GM18861 (cell line): ENCODE measurements around the gene HMG20B.
A peak's percentile ranks its signal among the peaks of the same experiment; 100 is the strongest.
"Not testable (repeated sequence)": the region's sequence is repeated elsewhere in the genome, so short reads cannot be mapped to it uniquely, and the experiment has no call there.

ENCODE experiments used
- ATAC-seq: cut with Tn5 transposase; IDR thresholded peaks from one replicate; pipeline ENCODE4 v1.9.1; 2021; ENCODE audit not compliant: unreplicated experiment

The HMG20B gene

GRCh38 chr19:3580156-3580934 lies 7.6 kb downstream of the HMG20B start:
- ATAC-seq: no peak

- ATAC-seq: not testable (repeated sequence)
Observed at GRCh38 chr19:3581792-3582191, 9.0 kb downstream of the HMG20B start.

GRCh38 chr19:3584036-3584802 lies 11.5 kb downstream of the HMG20B start:
- not testable (repeated sequence) for ATAC-seq

DNA sequence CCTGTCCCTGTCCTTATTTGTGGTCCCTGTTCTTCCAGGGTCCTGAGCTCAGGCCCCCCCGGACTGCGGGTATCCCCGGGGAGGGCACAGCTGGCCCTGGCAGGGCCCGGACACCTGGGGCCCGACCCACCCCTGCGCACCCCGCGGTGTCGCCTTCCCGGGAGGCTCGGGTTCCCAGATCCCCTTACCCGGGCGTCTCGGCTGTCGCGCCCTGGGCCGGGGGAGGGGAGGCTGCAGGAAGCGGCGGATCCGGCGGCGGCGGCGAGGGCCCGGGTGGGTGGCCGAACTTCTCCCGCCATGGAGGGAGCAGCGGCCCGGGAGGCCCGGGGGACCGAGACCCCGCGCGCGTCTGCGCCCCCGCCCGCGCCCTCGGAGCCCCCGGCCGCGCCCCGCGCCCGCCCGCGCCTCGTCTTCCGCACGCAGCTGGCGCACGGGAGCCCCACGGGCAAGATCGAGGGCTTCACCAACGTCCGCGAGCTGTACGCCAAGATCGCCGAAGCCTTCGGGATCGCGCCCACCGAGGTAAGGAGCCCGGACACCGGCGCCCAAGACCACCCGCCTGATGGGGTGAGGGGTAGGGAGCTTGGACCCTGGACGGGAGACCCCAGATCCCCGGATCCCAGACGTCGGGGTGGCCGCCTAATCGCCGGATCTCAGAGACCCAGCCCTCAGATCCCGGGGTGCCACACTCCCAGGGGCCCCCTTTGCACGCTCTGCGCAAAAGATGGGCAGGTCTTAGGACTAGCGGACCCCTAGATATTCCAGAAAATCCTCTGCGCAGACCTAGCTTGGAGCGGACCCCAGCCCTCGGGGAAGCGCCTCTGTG lies 12.8 kb downstream of the HMG20B start, which contains the start of gene GIPC3:
Gene GIPC3, plus strand, starts transcription at position 178 of the 826 bp plus-strand sequence. Its CDS starts 120 bp downstream, at position 298.
- ATAC-seq: no peak

DNA sequence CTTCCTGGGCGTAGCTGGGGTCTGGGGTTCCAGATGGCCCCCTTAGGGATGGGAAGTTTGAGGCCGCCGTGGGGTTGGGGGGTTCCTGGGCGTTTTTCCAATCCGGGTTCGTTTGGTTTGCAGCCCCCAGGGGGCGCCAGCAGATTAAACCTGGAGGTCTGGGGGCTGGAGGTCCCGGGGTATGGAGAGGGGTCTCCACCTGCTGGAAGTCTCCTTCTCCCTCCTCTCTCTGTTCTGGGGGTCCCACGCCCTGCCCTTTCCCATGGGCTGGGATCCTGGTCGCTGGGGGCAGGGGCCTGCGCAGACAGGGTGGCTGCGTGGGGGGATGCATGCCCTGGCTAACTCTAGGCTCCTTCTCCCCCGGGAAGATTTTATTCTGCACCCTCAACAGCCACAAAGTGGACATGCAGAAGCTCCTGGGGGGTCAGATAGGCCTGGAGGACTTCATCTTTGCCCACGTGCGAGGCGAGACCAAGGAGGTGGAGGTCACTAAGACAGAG lies 13.4 kb downstream of the HMG20B start:
- no peak for ATAC-seq

DNA sequence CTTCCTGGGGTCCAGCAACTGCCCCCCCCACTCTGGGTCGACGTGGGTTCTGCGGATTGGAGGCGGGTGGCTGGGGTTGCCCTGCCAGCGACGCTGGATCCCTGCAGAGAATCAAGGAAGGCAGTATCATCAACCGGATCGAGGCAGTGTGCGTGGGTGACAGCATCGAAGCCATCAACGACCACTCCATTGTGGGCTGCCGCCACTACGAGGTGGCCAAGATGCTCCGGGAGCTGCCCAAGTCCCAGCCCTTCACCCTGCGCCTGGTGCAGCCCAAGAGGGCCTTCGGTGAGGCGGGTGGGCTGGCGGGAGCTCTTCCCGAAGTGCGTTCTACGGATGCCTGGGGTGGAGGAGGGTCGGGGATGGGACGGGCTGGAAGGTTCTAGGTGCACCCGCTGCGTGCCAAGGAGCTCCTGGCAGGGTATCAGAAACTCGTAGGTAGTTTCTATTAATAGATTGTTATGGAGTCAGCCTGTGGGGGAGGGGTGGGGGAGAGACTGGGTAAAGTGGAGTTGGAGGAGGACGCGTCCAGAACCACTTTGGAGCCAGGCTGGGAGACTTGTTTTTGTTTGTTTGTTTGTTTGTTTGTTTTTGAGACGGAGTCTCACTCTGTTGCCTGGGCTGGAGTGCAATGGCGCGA lies 14.1 kb downstream of the HMG20B start:
- no peak for ATAC-seq

DNA sequence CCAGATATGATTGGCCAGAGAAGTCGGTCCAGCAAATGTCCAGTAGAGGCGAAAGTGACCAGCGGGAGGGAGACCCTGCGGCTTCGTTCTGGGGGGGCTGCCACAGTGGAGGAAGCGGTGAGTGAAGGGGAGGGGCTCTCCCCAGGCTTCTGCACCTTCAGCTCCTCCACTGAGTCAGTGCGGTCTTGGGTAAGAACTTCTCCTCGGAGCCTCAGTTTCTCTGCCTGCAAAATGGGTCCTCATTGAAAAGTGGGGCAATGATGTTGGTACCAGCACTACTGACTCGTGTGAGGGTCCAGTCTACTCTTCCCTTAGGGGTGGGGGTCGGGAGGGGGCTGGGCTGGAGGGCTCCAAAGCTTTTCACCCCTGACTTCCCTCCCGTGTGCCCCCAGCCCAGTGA lies 16.7 kb downstream of the HMG20B start:
- ATAC-seq: no peak

DNA sequence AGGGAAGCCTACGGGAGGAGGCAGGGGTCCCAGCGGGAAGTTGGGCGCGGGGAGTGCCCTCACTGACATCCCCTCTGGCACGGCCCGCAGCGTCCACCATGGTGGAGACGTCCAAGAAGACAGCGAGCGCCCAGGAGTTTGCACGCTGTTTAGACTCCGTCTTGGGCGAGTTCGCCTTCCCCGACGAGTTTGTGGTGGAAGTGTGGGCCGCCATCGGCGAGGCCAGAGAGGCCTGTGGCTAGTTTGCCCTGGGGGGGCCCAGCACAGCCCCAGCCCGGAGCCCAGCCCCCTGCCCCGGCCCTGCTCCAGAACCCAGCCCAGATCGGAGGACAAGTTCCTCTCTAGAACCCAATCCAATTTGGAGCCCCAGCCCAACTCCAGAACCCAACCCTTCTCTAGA lies 17.2 kb downstream of the HMG20B start:
- ATAC-seq: no peak

DNA sequence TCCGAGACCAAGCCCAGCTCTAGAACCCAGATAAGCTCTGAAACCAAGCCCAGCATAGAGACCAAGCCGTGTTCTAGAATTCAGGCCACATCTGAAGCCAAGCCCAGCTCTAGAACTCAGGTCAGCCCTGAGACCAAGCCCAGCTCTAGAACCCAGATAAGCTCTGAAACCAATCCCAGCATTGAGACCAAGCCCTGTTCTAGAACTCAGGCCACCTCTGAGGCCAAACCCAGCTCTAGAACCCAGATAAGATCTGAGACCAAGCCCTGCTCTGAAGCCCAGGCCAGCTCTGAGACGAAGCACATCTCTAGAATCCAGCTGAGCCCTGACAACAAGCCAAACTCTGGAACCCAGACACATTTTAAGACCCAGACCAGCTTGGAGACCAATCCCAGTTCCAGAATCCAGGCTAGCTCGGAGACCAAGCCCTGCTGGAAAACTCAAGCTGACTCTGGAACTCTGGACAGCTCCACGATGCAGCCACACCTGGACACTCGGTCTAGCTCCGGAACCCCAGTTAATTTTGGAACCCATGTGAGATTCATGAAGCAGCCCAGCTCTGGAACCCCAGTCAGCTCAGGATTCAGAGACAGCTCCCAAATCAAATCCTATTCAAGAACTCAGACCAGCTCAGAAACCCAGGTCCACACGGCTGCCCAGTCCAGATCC lies 18.4 kb downstream of the HMG20B start:
- no peak for ATAC-seq

DNA sequence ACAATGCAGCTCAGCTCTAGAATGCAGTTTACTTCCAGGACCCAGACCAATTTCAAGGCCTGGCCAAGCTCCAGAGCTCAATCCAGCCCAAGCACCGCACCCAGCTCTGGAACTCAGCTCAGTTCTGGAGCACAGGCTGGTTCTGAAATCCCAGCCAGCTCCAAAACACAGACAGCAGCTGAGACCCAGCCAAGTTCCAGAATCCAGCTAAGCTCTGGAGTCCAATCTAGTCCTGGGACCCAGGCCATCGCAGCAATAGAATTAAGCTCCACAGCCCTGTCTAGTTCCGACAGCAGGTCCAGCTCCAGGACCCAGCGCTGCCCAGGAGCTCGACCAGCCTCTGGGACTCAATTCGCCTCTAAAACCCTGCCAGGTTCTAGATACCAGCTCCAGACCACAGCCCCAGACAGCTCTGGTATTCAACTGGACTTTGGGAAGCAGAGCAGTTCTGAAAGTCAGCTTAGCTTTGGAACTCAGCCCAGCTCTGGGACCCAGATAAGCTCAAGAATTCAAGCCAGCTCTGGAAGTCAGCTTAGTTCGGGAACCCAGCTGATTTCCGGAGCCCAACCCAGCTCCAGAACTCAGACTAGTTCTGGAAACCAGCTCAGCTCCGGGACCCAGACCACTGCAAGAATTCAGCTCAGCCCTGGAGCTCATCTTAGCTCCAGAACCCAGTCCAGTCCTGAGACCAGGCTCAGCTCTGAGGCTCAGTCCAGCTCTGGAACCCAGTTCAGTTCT lies 19.3 kb downstream of the HMG20B start:
- ATAC-seq: no peak

- no peak for ATAC-seq
Observed at GRCh38 chr19:3593156-3593555, 20.4 kb downstream of the HMG20B start.

DNA sequence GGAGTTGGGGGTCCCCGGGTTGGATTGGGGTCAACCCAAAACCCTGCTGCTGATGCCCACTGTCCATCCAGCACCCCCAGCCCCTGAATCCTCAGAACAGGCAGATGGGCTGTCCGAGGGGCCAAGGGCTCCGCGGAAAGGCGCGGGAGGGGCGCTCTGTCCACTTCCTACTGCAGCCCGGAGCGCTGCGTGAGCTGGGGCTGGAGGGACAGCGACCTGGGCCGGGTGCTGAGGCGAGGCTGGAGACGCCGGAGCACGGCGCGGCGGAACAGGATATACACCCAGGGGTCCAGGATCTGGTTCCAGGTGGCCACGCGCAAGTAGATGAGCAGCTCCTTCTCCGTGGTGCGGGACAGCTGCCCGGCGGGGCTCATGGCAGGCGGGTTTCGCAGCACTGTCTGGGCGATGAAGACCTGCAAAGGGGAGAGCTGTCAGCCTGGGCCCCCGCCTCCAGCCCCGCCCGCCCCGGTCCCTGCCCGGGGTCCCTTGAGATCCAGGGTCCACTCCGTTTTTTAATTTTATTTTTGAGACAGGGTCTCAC lies 22.8 kb downstream of the HMG20B start:
- no peak for ATAC-seq

- no peak for ATAC-seq
Observed at GRCh38 chr19:3599776-3600187, 27.0 kb downstream of the HMG20B start.

DNA sequence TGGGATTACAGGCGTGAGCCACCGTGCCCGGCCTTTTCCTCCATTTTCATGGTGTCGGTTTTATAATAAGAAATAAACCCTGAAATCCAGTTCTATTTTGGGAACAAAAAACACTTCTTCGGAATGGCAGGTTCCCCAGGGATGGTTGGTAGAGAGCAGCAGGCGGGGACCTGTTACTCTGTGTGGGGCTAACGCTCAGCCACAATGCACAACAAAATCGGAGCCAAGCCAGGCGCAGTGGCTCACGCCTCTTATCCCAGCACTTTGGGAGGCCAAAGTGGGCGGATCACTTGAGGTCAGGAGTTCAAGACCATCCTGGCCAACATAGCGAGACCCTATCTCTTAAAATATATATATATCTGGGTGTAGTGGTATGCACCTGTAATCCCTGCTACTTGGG lies 28.3 kb downstream of the HMG20B start:
- no peak for ATAC-seq

DNA sequence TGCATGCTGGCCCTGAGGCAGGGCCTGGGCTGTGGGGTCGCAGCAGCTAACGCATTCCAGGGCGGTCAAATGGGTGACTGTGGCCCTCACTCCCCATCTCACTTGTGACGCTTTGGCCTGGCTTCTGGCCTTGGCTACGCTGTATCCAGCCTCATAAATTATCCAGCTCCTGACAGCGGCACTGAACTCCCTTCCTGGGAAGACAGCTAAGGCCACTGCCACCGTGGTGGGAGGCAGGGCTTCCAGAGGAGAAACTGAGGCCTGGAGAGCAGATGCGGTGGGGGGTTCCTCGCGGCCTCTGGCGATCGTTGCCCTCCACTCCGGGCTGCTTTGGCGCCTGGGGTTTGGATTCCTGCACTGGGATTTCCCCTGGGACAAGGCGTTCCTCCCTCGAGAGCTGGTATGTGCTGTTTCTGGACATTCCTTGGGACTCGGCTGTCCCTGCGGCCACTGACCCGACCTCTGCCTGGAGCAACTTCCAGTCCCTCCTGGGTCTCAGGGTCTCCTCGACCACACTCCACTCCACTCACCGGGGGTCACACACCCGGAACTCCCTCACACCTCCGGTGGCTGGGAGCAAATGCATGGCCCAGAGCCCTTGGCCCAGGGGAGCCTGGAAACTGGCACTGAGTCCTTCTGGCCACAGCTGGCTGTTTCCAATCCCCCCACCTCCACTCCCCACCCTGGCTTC lies 30.5 kb downstream of the HMG20B start:
- ATAC-seq: no peak

DNA sequence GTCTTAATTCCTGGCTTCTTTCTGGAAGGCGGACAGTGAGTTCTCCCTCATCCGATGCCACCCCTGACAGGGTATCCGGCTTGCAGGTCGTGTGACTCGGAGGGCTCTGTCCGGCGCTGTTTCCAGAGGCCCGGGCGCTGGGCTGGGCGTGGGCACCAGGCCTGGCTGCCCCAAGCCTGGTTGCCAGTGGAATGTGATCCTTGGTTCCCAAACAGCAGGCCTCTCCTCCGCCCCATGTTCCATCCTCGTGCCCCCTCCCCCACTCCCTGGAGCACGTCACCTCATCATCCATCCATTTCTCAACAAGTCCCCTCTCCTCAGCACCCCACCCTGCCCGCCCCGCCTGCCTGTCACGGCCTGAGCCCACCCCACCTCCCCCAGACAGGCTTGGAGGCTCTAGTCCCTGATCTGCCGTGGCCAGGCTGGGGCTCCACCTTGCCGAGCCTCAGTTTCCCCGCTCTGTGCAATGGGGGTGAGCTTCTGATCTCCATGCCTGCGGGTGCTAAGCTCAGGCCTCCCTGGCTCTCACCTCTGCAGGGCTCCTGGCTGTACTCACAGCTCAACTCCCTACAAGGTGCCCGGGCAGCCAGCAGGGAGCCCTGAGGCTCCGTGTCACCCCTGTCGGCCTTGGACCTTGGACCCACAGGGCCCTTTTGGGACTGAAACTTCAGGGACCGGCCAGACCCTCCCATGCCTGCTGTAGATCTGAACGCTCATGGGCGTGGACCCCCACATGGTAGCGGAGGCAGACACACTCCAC lies 31.7 kb downstream of the HMG20B start:
- no peak for ATAC-seq

DNA sequence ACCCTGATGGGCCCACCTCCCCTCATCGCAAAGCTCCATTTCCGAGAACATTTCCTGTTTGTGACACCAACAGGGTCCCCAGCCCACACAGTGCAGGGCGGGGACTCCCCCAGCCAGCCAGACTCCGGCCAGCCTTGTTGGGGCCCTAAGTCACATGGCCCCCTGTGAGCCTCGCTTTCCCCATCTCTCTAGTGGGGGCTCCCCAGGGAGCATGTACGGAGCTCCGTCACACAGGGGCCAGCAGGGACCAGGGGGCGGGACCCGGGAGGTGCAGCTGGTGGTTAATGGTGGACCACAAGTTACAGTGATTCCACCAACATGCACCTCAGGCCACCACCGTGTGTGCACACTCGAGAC lies 32.2 kb downstream of the HMG20B start:
- ATAC-seq: peak; percentile 62

DNA sequence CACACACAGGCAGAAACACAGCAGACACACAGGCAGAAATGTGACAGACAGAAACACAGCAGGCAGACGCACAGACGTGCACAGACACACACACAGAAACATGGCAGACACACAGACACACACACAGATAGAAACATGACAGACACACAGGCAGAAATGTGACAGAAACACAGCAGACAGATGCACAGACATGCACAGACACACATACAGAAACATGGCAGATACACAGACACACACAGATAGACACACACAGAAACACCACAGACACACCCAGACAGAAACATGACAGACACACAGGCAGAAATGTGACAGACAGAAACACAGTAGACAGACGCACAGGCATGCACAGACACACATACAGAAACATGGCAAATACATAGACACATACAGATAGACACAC lies 32.6 kb downstream of the HMG20B start:
- ATAC-seq: no peak
